OCI-LY1 (cell line): ENCODE results near the gene C1QTNF1.

Experiments used
- H2AFZ ChIP-seq: fragments of 200-600 bp; sonication (generic), shearing (Covaris generic); 2 replicates; pipeline ENCODE4 v1.6.0; 2014; ENCODE audit warnings: antibody characterized with exemption, mild to moderate bottlenecking, low read length
- H3F3A ChIP-seq: fragments of 200-600 bp; sonication (generic), shearing (Covaris generic); 2 replicates; pipeline ENCODE4 v1.6.0; 2014; ENCODE audit warnings: mild to moderate bottlenecking, antibody characterized with exemption, low read length, moderate library complexity; ENCODE audit not compliant: insufficient read depth
- H3K27ac ChIP-seq: fragments of 200-600 bp; sonication (generic); 2 replicates; pipeline ENCODE4 v1.5.1; 2014; ENCODE audit warnings: low read length, mixed run types, mild to moderate bottlenecking, low read depth; ENCODE audit not compliant: poor library complexity, severe bottlenecking
- H3K27me3 ChIP-seq: fragments of 200-600 bp; sonication (generic); 2 replicates; pipeline ENCODE4 v1.6.0; 2014; ENCODE audit warnings: antibody characterized with exemption, mild to moderate bottlenecking, low read length, moderate library complexity; ENCODE audit not compliant: insufficient read depth
- H3K36me3 ChIP-seq: fragments of 200-600 bp; sonication (generic); 2 replicates; pipeline ENCODE4 v1.6.1; 2014; ENCODE audit warnings: mild to moderate bottlenecking, antibody characterized with exemption, low read length, moderate library complexity, mixed read lengths; ENCODE audit not compliant: insufficient read depth
- H3K4me1 ChIP-seq: fragments of 200-600 bp; sonication (generic); 2 replicates; pipeline ENCODE4 v1.5.1; 2014; ENCODE audit warnings: mild to moderate bottlenecking, low read length, moderate library complexity; ENCODE audit not compliant: insufficient read depth, severe bottlenecking
- H3K4me2 ChIP-seq: fragments of 200-600 bp; sonication (generic), shearing (Covaris generic); 2 replicates; pipeline ENCODE4 v1.6.1; 2014; ENCODE audit warnings: low read length
- H3K4me3 ChIP-seq: fragments of 200-600 bp; sonication (generic); 2 replicates; pipeline ENCODE4 v1.5.1; 2014; ENCODE audit warnings: low read length, low read depth, mild to moderate bottlenecking, mixed read lengths; ENCODE audit not compliant: poor library complexity, severe bottlenecking
- H3K79me2 ChIP-seq: fragments of 200-600 bp; shearing (Covaris generic); 2 replicates; pipeline ENCODE4 v1.6.1; 2016; ENCODE audit warnings: mixed run types, low read length, mixed read lengths; ENCODE audit not compliant: insufficient read depth
- H3K9ac ChIP-seq: fragments of 200-600 bp; sonication (generic), shearing (Covaris generic); 2 replicates; pipeline ENCODE4 v1.6.1; 2014; ENCODE audit warnings: mild to moderate bottlenecking, low read length, mixed read lengths
- H3K9me2 ChIP-seq: fragments of 200-600 bp; sonication (generic), shearing (Covaris generic); 2 replicates; pipeline ENCODE4 v1.6.1; 2014; ENCODE audit warnings: low read depth, mild to moderate bottlenecking, low read length, mixed read lengths
- H3K9me3 ChIP-seq: fragments of 200-600 bp; shearing (Covaris generic); 2 replicates; pipeline ENCODE4 v1.6.1; 2014; ENCODE audit warnings: low read length, mixed read lengths
- H4K20me1 ChIP-seq: fragments of 200-600 bp; sonication (generic), shearing (Covaris generic); 2 replicates; pipeline ENCODE4 v1.6.0; 2016; ENCODE audit warnings: mild to moderate bottlenecking, low read length; ENCODE audit not compliant: insufficient read depth
- EZH2 ChIP-seq: fragments of 200-600 bp; sonication (generic), shearing (Covaris generic); IDR thresholded peaks from 2 replicates; pipeline ENCODE4 v1.8.0; 2017; ENCODE audit warnings: borderline replicate concordance, mixed run types, mild to moderate bottlenecking, antibody characterized with exemption, low read length, moderate library complexity, mixed read lengths
- TF ChIP-seq, protein P1 (sequence below): fragments of 200-600 bp; sonication (generic), shearing (Covaris generic); IDR thresholded peaks from 2 replicates; pipeline ENCODE4 v1.5.1; 2017; ENCODE audit warnings: mild to moderate bottlenecking, antibody characterized with exemption, low read length, moderate library complexity, mixed read lengths

Gene C1QTNF1

GRCh38 chr17:79024901-79025737 lies 1.1 kb downstream of the C1QTNF1 start:
- Histone ChIP-seq H3K36me3 (no peaks in the 10 kb centered on the region), H3K4me2 (no peak overlapping the region), H3K9me3 (no peaks in the 10 kb centered on the region), H3K27me3 (peaks cover 12% of the 10 kb centered on the region; the same call in 1 of the 2 replicates), H4K20me1 (no peaks in the 10 kb centered on the region), H3K9me2 (no peaks in the 10 kb centered on the region), H2AFZ (no peak overlapping the region), H3K4me1 (no peaks in the 10 kb centered on the region), H3K4me3 (no peak overlapping the region), H3K27ac (no peak overlapping the region), H3K9ac (no peak overlapping the region), H3F3A (no peaks in the 10 kb centered on the region), H3K79me2 (no peaks in the 10 kb centered on the region)
- TF ChIP-seq, protein P1, sequence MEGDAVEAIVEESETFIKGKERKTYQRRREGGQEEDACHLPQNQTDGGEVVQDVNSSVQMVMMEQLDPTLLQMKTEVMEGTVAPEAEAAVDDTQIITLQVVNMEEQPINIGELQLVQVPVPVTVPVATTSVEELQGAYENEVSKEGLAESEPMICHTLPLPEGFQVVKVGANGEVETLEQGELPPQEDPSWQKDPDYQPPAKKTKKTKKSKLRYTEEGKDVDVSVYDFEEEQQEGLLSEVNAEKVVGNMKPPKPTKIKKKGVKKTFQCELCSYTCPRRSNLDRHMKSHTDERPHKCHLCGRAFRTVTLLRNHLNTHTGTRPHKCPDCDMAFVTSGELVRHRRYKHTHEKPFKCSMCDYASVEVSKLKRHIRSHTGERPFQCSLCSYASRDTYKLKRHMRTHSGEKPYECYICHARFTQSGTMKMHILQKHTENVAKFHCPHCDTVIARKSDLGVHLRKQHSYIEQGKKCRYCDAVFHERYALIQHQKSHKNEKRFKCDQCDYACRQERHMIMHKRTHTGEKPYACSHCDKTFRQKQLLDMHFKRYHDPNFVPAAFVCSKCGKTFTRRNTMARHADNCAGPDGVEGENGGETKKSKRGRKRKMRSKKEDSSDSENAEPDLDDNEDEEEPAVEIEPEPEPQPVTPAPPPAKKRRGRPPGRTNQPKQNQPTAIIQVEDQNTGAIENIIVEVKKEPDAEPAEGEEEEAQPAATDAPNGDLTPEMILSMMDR, result no peak
- TF ChIP-seq EZH2, result no peak

GRCh38 chr17:79026376-79027273 lies 2.7 kb downstream of the C1QTNF1 start:
- Histone ChIP-seq H2AFZ (no peak overlapping the region), H3K4me1 (no peaks in the 10 kb centered on the region), H3K9me3 (no peaks in the 10 kb centered on the region), H3K4me2 (no peak overlapping the region), H3K27ac (no peak overlapping the region), H4K20me1 (no peaks in the 10 kb centered on the region), H3K4me3 (no peak overlapping the region), H3F3A (no peaks in the 10 kb centered on the region), H3K36me3 (no peaks in the 10 kb centered on the region), H3K79me2 (no peaks in the 10 kb centered on the region), H3K9ac (no peak overlapping the region), H3K9me2 (no peaks in the 10 kb centered on the region), H3K27me3 (peaks cover 12% of the 10 kb centered on the region; the same call in 1 of the 2 replicates)
- no peak for TF ChIP-seq EZH2
- TF ChIP-seq, protein P1, result no peak

DNA sequence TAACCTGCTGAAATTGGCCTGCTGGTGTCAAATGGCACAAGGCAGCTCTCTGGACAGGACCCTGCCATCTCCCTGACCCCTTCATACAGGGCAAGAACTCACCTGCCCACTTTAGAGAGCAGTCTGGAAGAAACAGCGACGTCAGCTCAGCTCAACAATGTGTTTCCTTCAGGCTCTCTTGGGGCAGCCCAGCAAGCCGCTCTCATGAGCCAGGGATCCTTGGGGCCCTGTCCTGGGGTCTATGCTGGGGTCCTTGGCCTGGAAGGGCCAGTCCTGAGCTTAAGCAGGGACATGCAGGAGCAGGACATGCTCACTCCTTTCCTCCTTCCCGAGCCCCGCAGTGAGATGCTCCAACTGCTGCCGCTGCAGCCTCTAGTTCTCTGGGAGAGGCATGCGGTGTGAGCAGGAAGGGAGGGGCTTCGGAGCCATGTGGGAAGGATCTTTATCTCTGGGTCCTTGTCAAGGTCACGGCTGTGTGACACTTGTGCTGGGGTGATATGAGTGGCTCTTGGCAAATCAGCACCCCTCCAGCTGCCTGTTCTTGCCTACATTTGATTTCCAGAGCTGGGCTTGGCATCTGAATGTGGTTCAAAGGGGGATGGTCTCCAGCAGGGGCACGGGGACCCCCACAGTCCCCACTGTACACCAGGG lies 3.4 kb downstream of the C1QTNF1 start:
- Histone ChIP-seq H3K9ac (no peak overlapping the region), H3K4me1 (no peaks in the 10 kb centered on the region)
- TF ChIP-seq, protein P1, result no peak
- TF ChIP-seq EZH2, result no peak

More for the DNA sequence above, 3.4 kb downstream of the C1QTNF1 start:
- Histone ChIP-seq H3K36me3 (no peaks in the 10 kb centered on the region), H3F3A (no peaks in the 10 kb centered on the region), H3K79me2 (no peaks in the 10 kb centered on the region), H2AFZ (no peak overlapping the region), H3K9me3 (no peaks in the 10 kb centered on the region), H4K20me1 (no peaks in the 10 kb centered on the region), H3K4me3 (no peak overlapping the region), H3K9me2 (no peaks in the 10 kb centered on the region), H3K27me3 (peaks cover 12% of the 10 kb centered on the region; the same call in 1 of the 2 replicates), H3K4me2 (no peak overlapping the region), H3K27ac (no peak overlapping the region)
